Measurements from ENCODE around the gene PKNOX1. TPM values are rescaled to one million over a fixed set of nuclear protein-coding genes. Genes with fewer than 3 reads are reported as not detected.
A peak's percentile ranks its signal among the peaks of the same experiment; 100 is the strongest.
"Not testable (repeated sequence)": the region's sequence is repeated elsewhere in the genome, so short reads cannot be mapped to it uniquely, and the experiment has no call there.

PKNOX1 gene
- total and polyA plus RNA-seq, 9 donors = 13.2 to 18.7 (median 16.7) TPM

DNA sequence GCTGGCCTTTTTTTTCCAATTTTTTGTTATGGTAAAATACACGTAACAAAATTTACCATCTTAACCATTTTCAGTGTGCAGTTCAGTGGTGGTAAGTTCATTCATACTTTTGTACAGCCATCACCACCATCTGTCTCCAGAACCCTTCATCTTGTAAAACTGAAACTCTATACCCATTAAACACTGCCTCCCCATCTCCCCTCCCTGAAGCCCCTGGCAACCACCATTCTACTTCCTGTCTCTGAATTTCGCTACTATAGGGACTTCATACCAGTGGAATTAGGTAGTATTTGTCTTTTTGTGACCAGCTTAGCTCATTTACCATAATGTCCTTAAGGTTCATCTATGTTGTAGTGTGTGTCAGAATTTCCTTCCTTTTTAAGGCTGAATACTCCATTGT is 8.7 kb downstream of the PKNOX1 start:
- peaks cover 14% of the 10 kb centered on the region for H3K4me1 ChIP-seq (ENCODE audit: control insufficient read depth, insufficient read depth, low read length)
- no peak overlapping the region for H3K27ac ChIP-seq (ENCODE audit: low read length)
- H3K27me3 ChIP-seq (ENCODE audit: control insufficient read depth, insufficient read depth, low read length) = no peaks in the 10 kb centered on the region
- no peak for DNase-seq
- H3K4me3 ChIP-seq (ENCODE audit: low read length) = no peak overlapping the region
- peaks cover 8% of the 10 kb centered on the region for H3K36me3 ChIP-seq (ENCODE audit: control insufficient read depth, insufficient read depth, low read length)
- H3K9me3 ChIP-seq (replicated peaks; ENCODE audit: control insufficient read depth, low read depth, low read length) = no peaks in the 10 kb centered on the region
- WGBS (ENCODE audit: insufficient coverage) = no CpG with 5 or more reads among the region's 2 CpGs

DNA sequence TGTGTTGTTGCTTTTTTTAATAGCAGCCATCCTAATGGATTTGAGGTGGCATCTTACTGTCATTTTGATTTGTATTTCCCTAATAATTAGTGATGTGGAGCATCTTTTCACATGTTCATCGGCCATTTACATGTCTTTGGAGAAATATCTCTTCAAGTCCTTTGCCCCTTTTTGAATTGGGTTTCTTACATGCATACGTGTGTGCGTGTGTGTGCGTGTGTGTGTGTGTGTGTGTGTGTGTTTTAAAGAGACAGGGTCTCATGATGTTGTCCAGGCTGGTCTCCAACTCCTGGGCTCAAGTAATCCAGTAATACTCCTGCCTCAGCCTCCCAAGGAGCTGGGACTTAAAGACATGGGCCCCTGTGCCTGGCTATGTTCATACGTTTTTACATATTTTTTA is 9.5 kb downstream of the PKNOX1 start:
- no peaks in the 10 kb centered on the region for H3K27me3 ChIP-seq (ENCODE audit: control insufficient read depth, insufficient read depth, low read length)
- H3K4me3 ChIP-seq (ENCODE audit: low read length) = no peak overlapping the region
- no peaks in the 10 kb centered on the region for H3K9me3 ChIP-seq (replicated peaks; ENCODE audit: control insufficient read depth, low read depth, low read length)
- H3K27ac ChIP-seq (ENCODE audit: low read length) = no peak overlapping the region
- no CpG with 5 or more reads among the region's 5 CpGs for WGBS (ENCODE audit: insufficient coverage)
- no peak for DNase-seq
- peaks cover 14% of the 10 kb centered on the region for H3K4me1 ChIP-seq (ENCODE audit: control insufficient read depth, insufficient read depth, low read length)
- H3K36me3 ChIP-seq (ENCODE audit: control insufficient read depth, insufficient read depth, low read length) = peaks cover 8% of the 10 kb centered on the region

DNA sequence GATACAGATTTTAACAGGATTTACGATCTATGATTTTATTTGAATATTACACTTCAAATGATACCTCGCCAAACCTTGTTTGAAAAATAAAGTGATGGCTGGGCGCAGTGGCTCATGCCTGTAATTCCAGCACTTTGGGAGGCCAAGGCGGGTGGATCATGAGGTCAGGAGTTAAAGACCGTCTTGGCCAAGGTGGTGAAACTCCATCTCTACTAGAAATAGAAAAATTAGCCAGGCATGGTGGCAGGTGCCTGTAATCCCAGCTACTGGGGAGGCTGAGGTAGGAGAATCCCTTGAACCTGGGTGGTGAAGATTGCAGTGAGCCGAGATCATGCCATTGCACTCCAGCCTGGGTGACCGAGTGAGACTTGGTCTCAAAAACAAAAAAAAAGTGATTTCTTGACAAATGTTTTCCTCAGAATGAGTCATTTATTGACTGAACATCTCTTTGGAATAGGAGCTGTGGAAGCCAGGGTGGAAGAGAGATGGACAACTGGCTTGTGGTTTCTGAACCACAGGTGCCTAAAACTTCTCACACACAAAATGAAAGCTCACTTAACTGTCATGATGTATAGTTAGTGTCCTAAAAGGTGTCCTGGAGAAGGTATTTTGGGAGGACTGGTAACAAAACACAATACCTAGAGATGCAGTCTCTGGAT is 11.9 kb downstream of the PKNOX1 start:
- 100% methylated on average over 1 of the region's 7 CpGs for WGBS (ENCODE audit: insufficient coverage)
- Histone ChIP-seq H3K27me3 (ENCODE audit: control insufficient read depth, insufficient read depth, low read length) (no peaks in the 10 kb centered on the region), H3K4me3 (ENCODE audit: low read length) (no peak overlapping the region), H3K9me3 (replicated peaks; ENCODE audit: control insufficient read depth, low read depth, low read length) (no peaks in the 10 kb centered on the region), H3K36me3 (ENCODE audit: control insufficient read depth, insufficient read depth, low read length) (peaks cover 4% of the 10 kb centered on the region), H3K4me1 (ENCODE audit: control insufficient read depth, insufficient read depth, low read length) (peaks cover 10% of the 10 kb centered on the region), H3K27ac (ENCODE audit: low read length) (no peak overlapping the region)
- no peak for DNase-seq

DNA sequence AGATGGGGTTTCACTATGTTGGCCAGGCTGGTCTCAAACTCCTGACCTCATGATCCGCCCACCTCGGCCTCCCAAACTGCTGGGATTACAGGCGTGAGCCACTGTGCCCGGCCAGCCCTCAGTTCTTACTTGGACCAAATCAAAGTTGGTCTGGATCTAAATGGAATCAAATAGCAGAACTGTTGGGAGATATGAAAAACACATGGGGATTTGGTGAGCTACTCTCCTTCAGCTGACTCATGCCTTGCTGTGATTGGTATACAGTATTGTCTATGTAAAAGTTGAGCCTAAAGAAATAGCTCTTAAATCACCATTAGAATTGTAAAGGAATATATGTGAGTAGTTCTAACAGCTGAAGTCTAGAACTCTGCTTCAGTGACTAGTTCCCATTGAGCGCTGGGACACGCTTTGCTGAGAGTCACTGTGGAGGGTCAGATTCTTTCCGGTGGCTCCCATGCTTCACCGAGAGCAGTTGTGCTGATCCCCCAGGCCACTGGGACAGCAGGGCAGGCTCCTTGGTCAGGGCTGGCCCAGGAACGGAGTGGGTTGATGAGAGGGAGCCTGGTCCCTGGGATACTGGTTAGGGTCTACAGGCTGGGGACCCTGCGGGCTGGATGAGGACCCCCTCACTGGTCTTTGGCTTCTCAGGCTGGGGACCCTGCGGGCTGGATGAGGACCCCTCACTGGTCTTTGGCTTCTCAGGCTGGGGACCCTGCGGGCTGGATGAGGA is 14.0 kb downstream of the PKNOX1 start:
- Histone ChIP-seq H3K9me3 (replicated peaks; ENCODE audit: control insufficient read depth, low read depth, low read length) (no peaks in the 10 kb centered on the region), H3K4me3 (ENCODE audit: low read length) (no peak overlapping the region), H3K27me3 (ENCODE audit: control insufficient read depth, insufficient read depth, low read length) (no peaks in the 10 kb centered on the region), H3K36me3 (ENCODE audit: control insufficient read depth, insufficient read depth, low read length) (no peaks in the 10 kb centered on the region), H3K4me1 (ENCODE audit: control insufficient read depth, insufficient read depth, low read length) (peaks cover 15% of the 10 kb centered on the region), H3K27ac (ENCODE audit: low read length) (no peak overlapping the region)
- WGBS (ENCODE audit: insufficient coverage) = 92% methylated on average over 9 of the region's 12 CpGs
- DNase-seq = no peak

DNA sequence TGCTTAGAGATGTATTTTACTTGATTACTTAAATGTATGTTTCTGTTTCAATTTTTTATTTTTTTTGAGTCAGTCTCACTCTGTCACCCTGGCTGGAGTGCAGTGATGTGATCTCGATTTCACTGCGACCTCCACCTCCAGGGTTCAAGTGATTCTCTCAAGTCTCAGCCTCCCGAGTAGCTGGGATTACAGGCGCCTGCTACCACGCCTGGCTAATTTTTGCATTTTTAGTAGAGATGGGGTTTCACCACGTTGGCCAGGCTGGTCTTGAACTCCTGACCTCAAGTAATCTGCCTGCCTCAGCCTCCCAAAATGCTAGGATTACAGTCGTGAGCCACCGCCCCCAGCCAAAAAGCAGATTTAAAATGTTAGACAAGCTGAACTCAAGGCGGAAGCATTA is 15.0 kb downstream of the PKNOX1 start:
- not testable (repeated sequence) for H3K27ac ChIP-seq (ENCODE audit: low read length); DNase-seq; H3K4me3 ChIP-seq (ENCODE audit: low read length); H3K9me3 ChIP-seq (replicated peaks; ENCODE audit: control insufficient read depth, low read depth, low read length); H3K36me3 ChIP-seq (ENCODE audit: control insufficient read depth, insufficient read depth, low read length); H3K27me3 ChIP-seq (ENCODE audit: control insufficient read depth, insufficient read depth, low read length)
- WGBS (ENCODE audit: insufficient coverage) = 58% methylated on average over 2 of the region's 9 CpGs
- peaks cover 15% of the 10 kb centered on the region for H3K4me1 ChIP-seq (ENCODE audit: control insufficient read depth, insufficient read depth, low read length)

DNA sequence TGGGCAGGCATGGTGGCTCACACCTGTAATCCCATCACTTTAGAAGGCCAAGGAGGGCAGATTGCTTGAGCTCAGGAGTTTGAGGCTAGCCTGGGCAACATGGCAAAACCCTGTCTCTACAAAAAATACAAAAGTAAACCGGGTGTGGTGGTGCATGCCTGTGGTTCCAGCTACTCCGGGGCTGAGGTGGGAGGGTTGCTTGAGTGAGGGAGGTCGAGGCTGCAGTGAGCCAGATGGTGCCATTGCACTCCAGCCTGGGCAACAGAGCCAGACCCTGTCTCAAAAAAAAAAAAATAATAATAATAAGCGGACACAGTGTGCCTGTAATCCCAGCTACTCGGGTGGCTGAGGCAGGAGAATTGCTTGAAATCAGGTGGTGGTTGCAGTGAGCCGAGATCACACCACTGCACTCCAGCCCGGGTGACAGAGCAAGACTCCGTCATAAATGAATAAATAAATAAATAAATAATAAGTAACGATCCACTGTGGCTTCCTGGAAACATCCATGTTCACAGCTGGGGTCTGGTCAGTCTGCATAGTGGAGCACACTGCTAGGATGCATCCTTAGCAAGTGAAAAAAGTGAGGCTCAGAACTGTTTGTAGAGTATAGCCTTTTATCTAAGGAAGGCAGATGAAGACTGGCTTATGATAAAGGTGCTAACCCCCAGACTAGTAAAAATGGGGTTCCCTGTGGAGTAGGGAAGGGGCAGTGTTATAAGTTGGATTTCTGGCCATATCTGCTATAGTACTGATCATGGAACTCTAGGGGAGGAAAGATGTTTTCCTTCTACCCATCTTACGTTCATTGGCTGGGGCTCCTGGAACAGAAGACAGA is 15.7 kb downstream of the PKNOX1 start:
- Histone ChIP-seq H3K9me3 (replicated peaks; ENCODE audit: control insufficient read depth, low read depth, low read length) (no peaks in the 10 kb centered on the region), H3K4me1 (ENCODE audit: control insufficient read depth, insufficient read depth, low read length) (peaks cover 15% of the 10 kb centered on the region), H3K4me3 (ENCODE audit: low read length) (no peak overlapping the region), H3K27me3 (ENCODE audit: control insufficient read depth, insufficient read depth, low read length) (no peaks in the 10 kb centered on the region), H3K36me3 (ENCODE audit: control insufficient read depth, insufficient read depth, low read length) (no peaks in the 10 kb centered on the region), H3K27ac (ENCODE audit: low read length) (no peak overlapping the region)
- WGBS (ENCODE audit: insufficient coverage) = 100% methylated on average over 2 of the region's 10 CpGs
- no peak for DNase-seq

DNA sequence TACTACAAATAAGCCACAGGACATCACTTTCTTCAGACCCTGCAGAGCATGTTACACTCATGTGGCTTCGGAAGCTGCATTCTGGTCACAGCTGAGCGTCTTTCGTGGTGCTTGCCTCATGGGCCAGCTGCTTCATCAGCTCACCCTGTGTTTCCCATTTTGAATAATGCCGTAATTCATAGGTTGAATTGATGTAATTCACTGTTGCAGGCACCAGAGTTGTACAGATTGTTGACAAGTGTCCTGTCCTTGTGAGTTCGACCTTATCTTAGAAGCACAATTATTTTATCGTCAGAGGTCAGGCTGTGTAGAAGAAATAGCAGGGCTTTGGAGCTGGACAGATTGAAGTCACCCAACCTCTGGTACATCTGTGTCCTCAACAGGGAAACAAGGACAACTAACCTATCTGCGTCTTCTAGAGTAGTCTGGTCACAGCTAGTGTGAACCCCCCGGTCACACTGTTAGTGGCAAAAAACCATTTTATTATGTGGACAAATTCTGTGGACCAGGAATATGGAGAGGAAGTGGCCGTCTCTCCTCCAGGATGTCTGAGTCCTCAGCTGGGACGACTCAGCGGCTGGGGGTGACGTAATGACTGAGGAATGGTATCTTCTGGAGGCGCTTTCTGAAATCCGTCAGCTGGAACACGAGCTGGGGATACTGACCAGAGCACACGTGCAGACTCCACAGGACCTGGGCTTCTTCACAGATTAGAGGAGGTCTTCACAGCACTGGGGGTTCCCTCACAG is 17.8 kb downstream of the PKNOX1 start:
- WGBS (ENCODE audit: insufficient coverage) = 30% methylated on average over 5 of the region's 16 CpGs
- H3K27me3 ChIP-seq (ENCODE audit: control insufficient read depth, insufficient read depth, low read length) = no peaks in the 10 kb centered on the region
- peaks cover 12% of the 10 kb centered on the region for H3K4me1 ChIP-seq (ENCODE audit: control insufficient read depth, insufficient read depth, low read length)
- peak overlapping the region; percentile 62 for H3K27ac ChIP-seq (ENCODE audit: low read length)
- H3K36me3 ChIP-seq (ENCODE audit: control insufficient read depth, insufficient read depth, low read length) = no peaks in the 10 kb centered on the region
- H3K9me3 ChIP-seq (replicated peaks; ENCODE audit: control insufficient read depth, low read depth, low read length) = no peaks in the 10 kb centered on the region
- no peak overlapping the region for H3K4me3 ChIP-seq (ENCODE audit: low read length)
- peak; percentile 90 for DNase-seq

DNA sequence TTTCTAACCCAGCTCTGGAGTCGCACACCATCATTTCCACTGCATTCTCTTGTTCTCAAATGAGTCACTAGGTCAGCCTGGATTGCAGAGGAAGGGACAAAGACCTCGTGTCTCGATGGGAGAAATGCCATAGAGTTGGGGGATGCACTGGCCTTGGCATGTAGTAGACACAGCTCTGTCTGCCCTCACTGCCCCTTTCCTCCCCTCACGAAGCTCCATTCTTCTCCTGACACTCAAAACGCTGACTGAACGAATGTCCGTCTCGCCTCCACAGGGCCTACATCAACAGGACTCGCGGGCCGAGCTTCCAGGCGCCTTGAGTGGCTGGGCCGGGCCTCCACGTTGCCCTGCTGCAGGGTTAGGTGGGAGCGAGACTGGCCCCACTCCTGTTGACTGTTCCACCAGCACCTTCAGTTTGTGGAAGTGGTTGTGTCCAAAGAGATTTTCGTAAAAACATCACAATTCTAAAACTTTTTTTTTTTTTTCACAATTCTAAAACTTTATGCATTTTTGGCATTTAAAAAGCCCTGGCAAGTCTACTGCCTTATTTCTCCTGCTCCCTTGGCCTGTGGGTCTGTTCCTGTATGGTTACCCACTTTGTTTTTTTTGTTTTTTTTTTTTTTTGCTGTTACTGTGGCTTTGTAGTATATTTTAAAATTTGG is 18.8 kb downstream of the PKNOX1 start:
- Histone ChIP-seq H3K9me3 (replicated peaks; ENCODE audit: control insufficient read depth, low read depth, low read length) (peaks cover 3% of the 10 kb centered on the region), H3K27ac (ENCODE audit: low read length) (peak overlapping the region; percentile 56), H3K36me3 (ENCODE audit: control insufficient read depth, insufficient read depth, low read length) (no peaks in the 10 kb centered on the region), H3K27me3 (ENCODE audit: control insufficient read depth, insufficient read depth, low read length) (no peaks in the 10 kb centered on the region), H3K4me1 (ENCODE audit: control insufficient read depth, insufficient read depth, low read length) (peaks cover 12% of the 10 kb centered on the region), H3K4me3 (ENCODE audit: low read length) (no peak overlapping the region)
- WGBS (ENCODE audit: insufficient coverage) = 88% methylated on average over 5 of the region's 16 CpGs
- DNase-seq = no peak

DNA sequence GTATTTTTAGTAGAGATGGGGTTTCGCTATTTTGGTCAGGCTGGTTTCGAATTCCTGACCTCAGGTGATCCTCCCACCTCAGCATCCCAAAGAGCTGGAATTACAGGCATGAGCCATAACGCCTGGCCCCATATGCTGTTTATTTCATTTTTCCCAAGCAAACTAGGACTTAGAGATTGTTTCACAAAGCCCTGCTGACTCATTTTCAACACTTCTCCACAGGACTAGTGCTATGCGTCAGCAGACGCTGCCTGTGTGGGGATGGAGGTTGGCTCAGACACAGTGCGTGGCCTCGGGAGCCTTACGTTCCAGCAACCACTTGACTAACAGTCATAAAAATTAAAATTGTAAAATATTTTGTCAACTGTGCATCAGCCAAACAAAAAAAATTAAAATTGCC is 22.7 kb downstream of the PKNOX1 start:
- H3K27ac ChIP-seq (ENCODE audit: low read length) = no peak overlapping the region
- no peaks in the 10 kb centered on the region for H3K27me3 ChIP-seq (ENCODE audit: control insufficient read depth, insufficient read depth, low read length)
- WGBS (ENCODE audit: insufficient coverage) = 57% methylated on average over 2 of the region's 8 CpGs
- peak; percentile 68 for DNase-seq
- H3K36me3 ChIP-seq (ENCODE audit: control insufficient read depth, insufficient read depth, low read length) = no peaks in the 10 kb centered on the region
- peaks cover 16% of the 10 kb centered on the region for H3K4me1 ChIP-seq (ENCODE audit: control insufficient read depth, insufficient read depth, low read length)
- H3K9me3 ChIP-seq (replicated peaks; ENCODE audit: control insufficient read depth, low read depth, low read length) = peaks cover 12% of the 10 kb centered on the region
- H3K4me3 ChIP-seq (ENCODE audit: low read length) = no peak overlapping the region
